ENCODE results near the gene DCAF5.

The DCAF5 gene

GRCh38 chr14:69151458-69152180, 1.3 kb downstream of the DCAF5 start:
- intact Hi-C loops (cut with DNase I) = loop anchor here (5.0 kb wide), 1 partner anchor 41 kb away; the partner anchor contains the start of gene EXD2
- peak; percentile 49 to 90 (median 79) for DNase-seq

GRCh38 chr14:69149461-69150244, 3.3 kb downstream of the DCAF5 start:
- no peak for DNase-seq
- intact Hi-C loops (cut with DNase I) = loop anchor here (5.0 kb wide), 1 partner anchor 43 kb away; the partner anchor contains the start of gene EXD2

DNA sequence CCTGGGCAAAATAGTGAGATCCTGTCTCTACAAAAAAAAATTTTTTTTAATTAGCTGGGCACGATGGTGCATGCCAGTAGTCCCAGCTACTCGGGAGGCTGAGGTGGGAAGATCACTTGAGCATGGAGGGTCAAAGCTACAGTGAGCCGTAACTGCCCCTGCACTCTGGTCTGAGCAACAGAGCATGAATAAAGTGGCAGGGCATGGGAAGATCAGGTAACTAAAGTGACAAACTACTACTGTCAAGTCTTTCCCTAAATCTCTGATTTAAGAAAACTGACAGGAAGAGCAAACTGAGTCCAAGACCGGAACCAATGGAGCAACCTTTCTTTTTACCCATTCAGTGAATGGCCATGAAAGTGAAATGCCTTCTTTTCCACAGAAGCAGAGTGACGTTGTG, 10.8 kb downstream of the DCAF5 start:
- no peak for DNase-seq
- intact Hi-C loops (cut with DNase I) = no loop called here

- no peak for DNase-seq
- intact Hi-C loops (cut with DNase I) = no loop called here
Observed at GRCh38 chr14:69141550-69141949, 11.4 kb downstream of the DCAF5 start.

- intact Hi-C loops (cut with DNase I) = no loop called here
- no peak for DNase-seq
Observed at GRCh38 chr14:69139743-69140142, 13.2 kb downstream of the DCAF5 start.

GRCh38 chr14:69137843-69138535, 14.9 kb downstream of the DCAF5 start:
- intact Hi-C loops (cut with DNase I) = no loop called here
- DNase-seq = peak in 12 of 42 donors; percentile 5 to 65 (median 25)

DNA sequence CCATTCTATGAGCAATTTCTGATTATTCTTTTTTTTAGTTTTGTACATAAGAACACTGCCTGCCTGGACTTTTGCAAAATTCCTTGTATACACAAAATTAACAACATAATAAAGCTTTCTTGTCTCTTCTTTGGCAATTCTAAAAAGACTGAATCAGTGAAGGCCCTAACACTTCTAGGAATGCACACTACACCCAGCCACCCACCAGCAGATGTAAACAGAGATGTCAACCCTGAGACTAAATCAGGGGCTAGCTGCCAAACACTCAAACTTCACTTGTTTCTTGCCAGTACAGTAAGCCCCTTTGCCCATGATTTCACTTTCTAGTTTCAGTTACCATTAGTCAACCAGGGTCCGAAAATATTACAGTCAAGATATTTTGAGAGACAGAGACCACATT, 15.5 kb downstream of the DCAF5 start:
- intact Hi-C loops (cut with DNase I) = no loop called here

GRCh38 chr14:69135133-69135532, 17.8 kb downstream of the DCAF5 start:
- intact Hi-C loops (cut with DNase I) = no loop called here
- DNase-seq = no peak

More for the DNA sequence above, 15.5 kb downstream of the DCAF5 start:
- no peak for DNase-seq

GRCh38 chr14:69133206-69134125, 19.5 kb downstream of the DCAF5 start:
- intact Hi-C loops (cut with DNase I) = no loop called here
- DNase-seq = no peak

DNA sequence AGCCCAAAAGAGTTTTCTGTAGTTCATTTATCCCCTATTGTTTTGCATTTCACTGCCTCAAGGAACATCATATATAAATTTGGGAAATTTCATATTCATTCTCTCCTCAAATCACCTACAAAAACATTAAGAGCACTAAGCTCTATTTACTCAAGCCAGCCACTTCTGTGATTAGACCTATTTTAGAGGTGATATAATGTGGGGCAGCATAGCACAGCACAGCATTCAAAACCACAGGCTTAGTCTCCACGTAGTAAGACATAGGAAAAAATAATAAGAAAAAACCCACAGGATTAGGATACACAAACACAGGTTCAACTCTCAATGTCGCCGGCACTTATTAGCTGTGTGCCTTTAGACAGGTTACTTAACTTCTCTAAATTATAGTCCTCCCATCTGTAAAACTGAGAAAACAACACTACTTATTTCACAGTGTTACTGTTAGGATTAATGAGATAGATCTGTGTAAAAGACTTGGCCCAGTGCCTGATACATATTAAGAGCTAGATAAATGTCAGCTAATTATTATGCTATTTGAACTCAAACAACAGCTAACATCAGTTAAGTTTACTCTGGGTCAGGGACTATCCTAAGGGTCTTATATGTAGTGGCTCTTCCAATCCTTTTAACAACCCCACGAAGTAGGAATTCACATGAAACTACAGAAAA, 20.3 kb downstream of the DCAF5 start:
- intact Hi-C loops (cut with DNase I) = no loop called here
- DNase-seq = no peak

DNA sequence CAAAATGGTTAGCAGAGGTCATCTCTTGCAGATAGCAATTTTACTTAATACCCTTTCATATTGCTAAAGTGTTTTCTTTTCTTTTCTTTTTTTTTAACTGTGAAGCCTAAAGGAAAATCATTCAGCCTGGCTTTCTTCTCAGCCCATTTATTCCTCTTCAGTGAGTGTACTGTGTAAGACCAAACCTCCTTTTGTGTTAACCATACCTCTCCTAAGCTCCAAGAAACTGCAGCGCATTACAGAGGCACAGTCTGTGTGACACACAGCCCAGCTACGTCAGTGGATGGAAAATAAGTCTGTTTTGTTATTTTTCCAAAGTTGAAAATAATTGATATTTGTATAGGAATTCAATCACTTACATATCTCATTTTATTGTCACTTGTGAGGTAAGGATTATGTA, 21.7 kb downstream of the DCAF5 start:
- intact Hi-C loops (cut with DNase I) = no loop called here
- no peak for DNase-seq

DNA sequence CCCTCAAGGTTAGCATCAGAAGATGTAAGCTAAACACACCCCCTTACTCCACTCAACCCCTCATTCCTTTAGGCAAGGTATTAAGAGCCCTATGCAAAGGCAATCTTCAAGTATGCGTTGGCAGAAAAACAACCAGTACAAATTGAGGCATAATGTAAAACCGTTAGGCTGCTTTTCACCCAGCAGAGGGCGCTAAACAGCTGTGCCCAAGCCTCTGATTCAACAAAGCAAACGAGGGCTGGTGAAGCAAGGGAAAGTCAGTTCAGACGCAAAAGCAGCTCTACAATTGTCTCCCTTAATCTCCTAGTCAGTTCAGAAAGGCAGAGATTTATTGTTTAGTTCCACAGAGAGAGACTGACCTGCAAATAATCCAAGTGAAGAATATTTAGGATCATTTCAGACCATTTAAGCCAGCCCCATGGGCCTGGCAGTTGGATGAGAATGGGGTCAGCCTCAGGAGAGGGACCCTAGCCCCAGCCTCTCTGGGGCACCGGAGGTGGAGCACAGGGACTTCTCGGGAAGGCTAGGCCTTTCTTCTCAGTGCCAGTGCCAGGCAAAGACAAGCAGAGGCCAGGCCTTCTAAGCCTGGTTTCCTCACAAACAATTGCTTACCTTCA, 23.5 kb downstream of the DCAF5 start:
- peak; percentile 56 to 91 (median 79) for DNase-seq
- intact Hi-C loops (cut with DNase I) = no loop called here

DNA sequence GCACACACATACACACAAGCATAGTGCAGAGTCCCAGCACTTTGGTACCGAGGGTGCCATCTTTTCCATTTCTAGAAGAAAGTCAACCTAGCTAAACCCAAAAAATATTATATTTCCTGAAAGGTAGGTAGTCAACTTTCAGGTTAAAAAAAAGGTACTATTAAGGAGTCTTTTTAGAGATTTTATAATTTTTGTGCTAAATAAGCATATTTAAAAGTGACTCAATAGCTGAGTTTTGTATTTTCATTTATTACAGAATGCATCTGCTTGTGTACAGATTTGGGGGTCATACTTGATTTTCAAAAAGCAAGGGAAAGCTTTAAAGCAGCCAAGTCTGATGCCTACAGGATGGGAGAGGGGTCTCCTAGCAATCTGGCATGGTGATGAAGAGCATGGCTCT, 34.6 kb downstream of the DCAF5 start:
- DNase-seq = no peak
- intact Hi-C loops (cut with DNase I) = no loop called here

DNA sequence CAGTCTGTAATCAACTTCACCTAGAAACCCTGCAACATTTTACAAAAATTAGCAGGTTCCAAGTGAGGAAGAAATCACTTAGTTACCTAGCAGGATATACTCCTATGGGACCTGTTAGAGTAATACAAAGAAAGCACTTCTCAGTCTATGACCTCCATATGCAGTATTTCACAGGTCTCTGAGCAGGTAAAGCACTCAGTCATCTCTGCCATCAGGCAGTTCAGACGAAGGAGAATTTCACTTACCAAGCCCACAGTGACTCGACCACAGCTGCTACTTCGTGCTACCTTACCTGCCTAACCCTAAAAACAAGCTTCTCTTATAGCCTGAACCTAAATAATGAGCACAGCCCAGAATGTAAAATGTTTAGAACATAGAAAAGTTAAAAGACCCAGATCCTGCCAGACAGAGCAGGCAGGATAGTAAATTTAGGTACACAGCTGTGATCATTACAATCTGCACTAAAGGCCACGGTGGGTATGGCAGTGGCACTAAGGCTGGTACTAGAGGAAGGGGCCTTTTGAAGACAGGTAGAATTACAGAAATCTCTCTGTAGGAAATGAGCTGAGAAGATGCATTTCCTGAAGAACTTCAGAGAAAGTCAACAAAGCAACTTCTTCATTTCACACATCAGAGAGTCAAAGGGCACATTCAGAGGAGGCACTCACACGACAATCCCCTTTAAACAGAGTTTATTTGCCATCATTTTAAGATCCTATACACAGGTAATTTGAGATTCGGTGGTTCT, 35.7 kb downstream of the DCAF5 start:
- intact Hi-C loops (cut with DNase I) = no loop called here
- no peak for DNase-seq

- DNase-seq = no peak
- intact Hi-C loops (cut with DNase I) = no loop called here
Observed at GRCh38 chr14:69115407-69116185, 37.3 kb downstream of the DCAF5 start.

DNA sequence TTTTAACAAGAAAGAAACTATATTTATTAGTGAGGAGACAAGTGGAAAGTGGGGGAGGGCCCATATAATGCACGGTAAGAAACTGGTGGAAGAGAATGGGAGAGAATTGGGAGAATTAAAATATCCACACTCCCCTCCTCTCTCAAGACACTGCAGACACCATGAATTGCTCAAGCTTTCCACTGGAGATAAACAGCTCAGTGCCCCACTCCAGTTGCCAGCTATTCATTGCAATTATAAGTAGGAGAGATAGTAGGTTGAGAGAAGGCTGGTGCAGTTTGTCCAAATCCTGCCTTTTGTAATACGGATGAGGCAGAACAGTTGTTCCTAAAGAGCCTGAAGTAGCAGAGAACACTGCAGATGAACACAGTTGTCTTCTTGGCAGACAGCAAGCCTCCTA, 38.2 kb downstream of the DCAF5 start:
- DNase-seq = no peak
- intact Hi-C loops (cut with DNase I) = no loop called here
